GM15510 (cell line): ENCODE data around the gene CEACAM1.

ENCODE experiments used
- POLR2A ChIP-seq: IDR thresholded peaks from 3 replicates; pipeline ENCODE4 v1.6.1; 2011; ENCODE audit warnings: borderline replicate concordance; ENCODE audit not compliant: insufficient read length; ENCODE audit errors: extremely low read depth

CEACAM1 gene

GRCh38 chr19:42469311-42470235 is 58.7 kb downstream of the CEACAM1 start:
- no peak for TF ChIP-seq POLR2A

GRCh38 chr19:42468273-42468796 is 59.9 kb downstream of the CEACAM1 start:
- TF ChIP-seq POLR2A, result no peak

- no peak for TF ChIP-seq POLR2A
These were observed 61.0 kb downstream of the CEACAM1 start for GRCh38 chr19:42467183-42467760.

GRCh38 chr19:42466521-42467182 is 61.6 kb downstream of the CEACAM1 start:
- TF ChIP-seq POLR2A, result no peak

GRCh38 chr19:42465827-42466280 is 62.4 kb downstream of the CEACAM1 start:
- no peak for TF ChIP-seq POLR2A

- TF ChIP-seq POLR2A, result no peak
These were observed 66.5 kb downstream of the CEACAM1 start for GRCh38 chr19:42461700-42462324.

- no peak for TF ChIP-seq POLR2A
These were observed 68.4 kb downstream of the CEACAM1 start for GRCh38 chr19:42459926-42460325.
